Gastrocnemius medialis (tissue), 4 donors: Measurements from ENCODE around the gene MCUB.
"Not testable (repeated sequence)": the region's sequence is repeated elsewhere in the genome, so short reads cannot be mapped to it uniquely, and the experiment has no call there.

ENCODE experiments used
- CTCF ChIP-seq, 5 experiments: fragments of 450-650 bp in 3 of 5; fragments of 200-600 bp in 2 of 5; sonication (generic) in 2 of 5; IDR thresholded peaks in 4 of 5; conservative IDR thresholded peaks in 1 of 5; 1 replicate in 4 of 5; 2 replicates in 1 of 5; pipeline ENCODE4 v1.5.1; 2016 to 2019; ENCODE audit warnings: antibody characterized with exemption in 5 of 5, mild to moderate bottlenecking in 3 of 5, moderate library complexity in 3 of 5
- POLR2A ChIP-seq, 2 donors: fragments of 450-650 bp; IDR thresholded peaks; one replicate each; pipeline ENCODE4 v1.6.1; 2017; ENCODE audit warnings: antibody characterized with exemption in 2 of 2, mild to moderate bottlenecking in 2 of 2, moderate library complexity in 2 of 2

- TF ChIP-seq CTCF (IDR thresholded peaks at IDR 0.05 in 4 of 5, conservative IDR thresholded peaks at IDR 0.05 in 1 of 5); POLR2A (IDR thresholded peaks at IDR 0.05): not testable (repeated sequence)
Observed at GRCh38 chr4:109595123-109595522, 35.1 kb downstream of the MCUB start.
